PC-9 (cell line): ENCODE results near the gene FAM25G.
"Not testable (repeated sequence)": the region's sequence is repeated elsewhere in the genome, so short reads cannot be mapped to it uniquely, and the experiment has no call there.

ENCODE experiments used
- EZH2 ChIP-seq: fragments of 200-600 bp; sonication (generic); IDR thresholded peaks from 2 replicates; pipeline ENCODE4 v1.8.0; 2017; ENCODE audit warnings: antibody characterized with exemption, low read depth
- TF ChIP-seq, protein P1 (sequence below): fragments of 200-600 bp; sonication (generic); conservative IDR thresholded peaks from 2 replicates; pipeline ENCODE4 v1.6.1; 2017; ENCODE audit warnings: mixed run types, antibody characterized with exemption, mild to moderate bottlenecking, moderate library complexity

DNA sequence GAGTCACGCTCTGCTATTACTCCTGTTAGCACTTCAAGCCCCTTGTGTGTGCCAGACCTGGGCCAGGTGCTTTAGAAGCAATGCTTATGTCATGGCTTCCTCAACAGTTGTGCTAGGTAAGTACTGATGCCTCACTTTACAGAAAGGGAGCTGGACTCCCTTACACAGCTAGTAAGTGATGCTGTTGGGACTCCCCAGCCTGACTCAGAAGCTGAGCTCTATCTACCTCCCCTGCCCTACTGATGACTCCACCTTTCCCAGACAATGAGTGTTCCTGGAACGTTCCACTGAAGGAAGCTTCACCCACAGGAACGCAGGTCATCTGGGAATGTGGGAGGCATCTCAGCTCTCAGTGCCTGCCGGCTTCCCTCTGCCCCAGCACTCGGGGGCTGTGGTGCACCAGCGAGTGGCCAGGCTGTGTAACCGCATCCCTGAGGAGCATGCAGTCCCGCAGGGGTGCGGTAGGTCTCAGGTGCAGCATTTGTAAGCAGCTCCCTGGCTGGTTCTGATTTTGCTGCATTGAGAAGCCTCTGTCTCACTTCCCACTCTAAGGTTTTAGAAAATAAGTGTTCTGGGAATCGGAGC is 10.2 kb downstream of the FAM25G start:
- TF ChIP-seq, protein P1, sequence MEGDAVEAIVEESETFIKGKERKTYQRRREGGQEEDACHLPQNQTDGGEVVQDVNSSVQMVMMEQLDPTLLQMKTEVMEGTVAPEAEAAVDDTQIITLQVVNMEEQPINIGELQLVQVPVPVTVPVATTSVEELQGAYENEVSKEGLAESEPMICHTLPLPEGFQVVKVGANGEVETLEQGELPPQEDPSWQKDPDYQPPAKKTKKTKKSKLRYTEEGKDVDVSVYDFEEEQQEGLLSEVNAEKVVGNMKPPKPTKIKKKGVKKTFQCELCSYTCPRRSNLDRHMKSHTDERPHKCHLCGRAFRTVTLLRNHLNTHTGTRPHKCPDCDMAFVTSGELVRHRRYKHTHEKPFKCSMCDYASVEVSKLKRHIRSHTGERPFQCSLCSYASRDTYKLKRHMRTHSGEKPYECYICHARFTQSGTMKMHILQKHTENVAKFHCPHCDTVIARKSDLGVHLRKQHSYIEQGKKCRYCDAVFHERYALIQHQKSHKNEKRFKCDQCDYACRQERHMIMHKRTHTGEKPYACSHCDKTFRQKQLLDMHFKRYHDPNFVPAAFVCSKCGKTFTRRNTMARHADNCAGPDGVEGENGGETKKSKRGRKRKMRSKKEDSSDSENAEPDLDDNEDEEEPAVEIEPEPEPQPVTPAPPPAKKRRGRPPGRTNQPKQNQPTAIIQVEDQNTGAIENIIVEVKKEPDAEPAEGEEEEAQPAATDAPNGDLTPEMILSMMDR, result not testable (repeated sequence)
- TF ChIP-seq EZH2, result not testable (repeated sequence)
